Measurements from ENCODE around the gene OGFOD3. TPM values are rescaled to one million over a fixed set of nuclear protein-coding genes. Genes with fewer than 3 reads are reported as not detected.
"Not testable (repeated sequence)": the region's sequence is repeated elsewhere in the genome, so short reads cannot be mapped to it uniquely, and the experiment has no call there.

OGFOD3 gene
- polyA plus RNA-seq, 3 donors from 2014 or later: 29.3 to 43.5 (median 39.8) TPM

- DNase-seq, H3K27ac Mint-ChIP-seq, H3K9me3 Mint-ChIP-seq, H3K4me1 Mint-ChIP-seq, H3K36me3 Mint-ChIP-seq: not testable (repeated sequence)
- peak overlapping the region in 1 of 5 donors; percentile 24 for H3K4me3 Mint-ChIP-seq
- peaks cover 10 to 20% (median 13%) of the 10 kb centered on the region in 3 donors for H3K27me3 Mint-ChIP-seq (ENCODE audit: low read depth in 3 of 3)
These were observed 45.3 kb downstream of the OGFOD3 start for GRCh38 chr17:82373072-82373452.

- Mint-ChIP-seq H3K4me3 (peak overlapping the region in 1 of 5 donors; percentile 24), H3K27ac (no peak overlapping the region), H3K9me3 (no peaks in the 10 kb centered on the region), H3K36me3 (no peaks in the 10 kb centered on the region), H3K4me1 (peaks cover 0 to 4% of the 10 kb centered on the region in 2 donors), H3K27me3 (ENCODE audit: low read depth in 3 of 3) (peaks cover 10 to 20% (median 15%) of the 10 kb centered on the region in 3 donors)
- no peak for DNase-seq
These were observed 45.9 kb downstream of the OGFOD3 start for GRCh38 chr17:82372249-82373071.

- no peak within 1 kb of the TSS for H3K27ac Mint-ChIP-seq
These were observed 46.8 kb downstream of the OGFOD3 start, which contains the start of gene UTS2R for GRCh38 chr17:82371333-82372248. Gene UTS2R (plus strand): TSS chr17:82371765. CDS start chr17:82374325, 2,560 bp downstream.

GRCh38 chr17:82370471-82371332 is 47.7 kb downstream of the OGFOD3 start:
- peaks cover 0 to 4% of the 10 kb centered on the region in 2 donors for H3K4me1 Mint-ChIP-seq
- H3K27me3 Mint-ChIP-seq (ENCODE audit: low read depth in 3 of 3): peaks cover 10 to 17% (median 15%) of the 10 kb centered on the region in 3 donors
- DNase-seq: no peak
- no peaks in the 10 kb centered on the region for H3K9me3 Mint-ChIP-seq
- peak overlapping the region in 4 of 5 donors; percentile 29 to 49 (median 43) for H3K4me3 Mint-ChIP-seq
- H3K36me3 Mint-ChIP-seq: no peaks in the 10 kb centered on the region
- H3K27ac Mint-ChIP-seq: no peak overlapping the region

More at GRCh38 chr17:82371333-82372248, 46.8 kb downstream of the OGFOD3 start, which contains the start of gene UTS2R:
- H3K4me3 Mint-ChIP-seq: peak within 1 kb of the TSS in 4 of 5 donors; percentile 29 to 49 (median 43)
- peaks cover 10 to 20% (median 15%) of the 10 kb centered on the region in 3 donors for H3K27me3 Mint-ChIP-seq (ENCODE audit: low read depth in 3 of 3)
- DNase-seq: no peak
- H3K9me3 Mint-ChIP-seq: no peaks in the 10 kb centered on the region
- no peaks in the 10 kb centered on the region for H3K36me3 Mint-ChIP-seq
- H3K4me1 Mint-ChIP-seq: peaks cover 0 to 4% of the 10 kb centered on the region in 2 donors

- Mint-ChIP-seq H3K4me3 (no peak overlapping the region), H3K9me3 (no peaks in the 10 kb centered on the region), H3K4me1 (peaks cover 0 to 4% of the 10 kb centered on the region in 2 donors)
These were observed 49.2 kb downstream of the OGFOD3 start for GRCh38 chr17:82369211-82369610.

GRCh38 chr17:82367724-82368524 is 50.5 kb downstream of the OGFOD3 start:
- no peak overlapping the region for H3K27ac Mint-ChIP-seq
- peaks cover 4 to 12% (median 7%) of the 10 kb centered on the region in 3 donors for H3K27me3 Mint-ChIP-seq (ENCODE audit: low read depth in 3 of 3)
- peaks cover 0 to 4% of the 10 kb centered on the region in 2 donors for H3K4me1 Mint-ChIP-seq
- no peaks in the 10 kb centered on the region for H3K36me3 Mint-ChIP-seq
- no peaks in the 10 kb centered on the region for H3K9me3 Mint-ChIP-seq
- no peak for DNase-seq
- H3K4me3 Mint-ChIP-seq: no peak overlapping the region

More at GRCh38 chr17:82369211-82369610, 49.2 kb downstream of the OGFOD3 start:
- Mint-ChIP-seq H3K36me3 (no peaks in the 10 kb centered on the region), H3K27me3 (ENCODE audit: low read depth in 3 of 3) (peaks cover 10 to 15% (median 15%) of the 10 kb centered on the region in 3 donors), H3K27ac (no peak overlapping the region)
- DNase-seq: no peak

GRCh38 chr17:82366749-82367148 is 51.6 kb downstream of the OGFOD3 start:
- Mint-ChIP-seq H3K9me3 (no peaks in the 10 kb centered on the region), H3K27me3 (ENCODE audit: low read depth in 3 of 3) (peaks cover 2 to 11% (median 7%) of the 10 kb centered on the region in 3 donors), H3K27ac (no peak overlapping the region), H3K4me3 (no peak overlapping the region), H3K4me1 (peaks cover 0 to 1% of the 10 kb centered on the region in 2 donors), H3K36me3 (no peaks in the 10 kb centered on the region)
- no peak for DNase-seq

GRCh38 chr17:82365606-82366295 is 52.6 kb downstream of the OGFOD3 start:
- H3K27me3 Mint-ChIP-seq (ENCODE audit: low read depth in 3 of 3): peaks cover 2 to 8% (median 4%) of the 10 kb centered on the region in 3 donors
- H3K27ac Mint-ChIP-seq: no peak overlapping the region
- no peaks in the 10 kb centered on the region for H3K36me3 Mint-ChIP-seq
- no peaks in the 10 kb centered on the region for H3K9me3 Mint-ChIP-seq
- DNase-seq: no peak
- no peak overlapping the region for H3K4me3 Mint-ChIP-seq
- H3K4me1 Mint-ChIP-seq: no peaks in the 10 kb centered on the region

- Mint-ChIP-seq H3K9me3 (no peaks in the 10 kb centered on the region), H3K4me1 (peaks cover 2 to 9% of the 10 kb centered on the region in 2 donors), H3K36me3 (no peaks in the 10 kb centered on the region), H3K27ac (no peak overlapping the region), H3K4me3 (no peak overlapping the region), H3K27me3 (ENCODE audit: low read depth in 3 of 3) (peaks cover 0 to 3% (median 1%) of the 10 kb centered on the region in 3 donors)
- DNase-seq: no peak
These were observed 56.3 kb downstream of the OGFOD3 start for GRCh38 chr17:82361885-82362633.

- H3K4me1 Mint-ChIP-seq; H3K9me3 Mint-ChIP-seq; DNase-seq; H3K4me3 Mint-ChIP-seq; H3K27me3 Mint-ChIP-seq (ENCODE audit: low read depth in 3 of 3); H3K36me3 Mint-ChIP-seq; H3K27ac Mint-ChIP-seq: not testable (repeated sequence)
These were observed 58.8 kb downstream of the OGFOD3 start for GRCh38 chr17:82359451-82360074.

Data from immature natural killer cell (primary cell).